Stimulated activated CD4-positive, alpha-beta T cell treated with anti-CD3 and anti-CD28 coated beads, Interleukin-12 subunit alpha, Interleukin-12 subunit beta, amount 100 ng/mL, for 24 hours (primary cell): ENCODE data around the gene DHRSX.
"Not testable (repeated sequence)": the region's sequence is repeated elsewhere in the genome, so short reads cannot be mapped to it uniquely, and the experiment has no call there.

Source experiments
- DNase-seq, 2 experiments: peaks; one replicate each; pipeline ENCODE4 v3.0.0-alpha.2; 2020; ENCODE audit warnings: low read depth in 2 of 2

Gene DHRSX

GRCh38 chrX:2425286-2426071, 75.3 kb downstream of the DHRSX start:
- no peak for DNase-seq

GRCh38 chrX:2424317-2424716, 76.5 kb downstream of the DHRSX start:
- DNase-seq: no peak

- DNase-seq: no peak
Observed at GRCh38 chrX:2423899-2424298, 76.9 kb downstream of the DHRSX start.

DNA sequence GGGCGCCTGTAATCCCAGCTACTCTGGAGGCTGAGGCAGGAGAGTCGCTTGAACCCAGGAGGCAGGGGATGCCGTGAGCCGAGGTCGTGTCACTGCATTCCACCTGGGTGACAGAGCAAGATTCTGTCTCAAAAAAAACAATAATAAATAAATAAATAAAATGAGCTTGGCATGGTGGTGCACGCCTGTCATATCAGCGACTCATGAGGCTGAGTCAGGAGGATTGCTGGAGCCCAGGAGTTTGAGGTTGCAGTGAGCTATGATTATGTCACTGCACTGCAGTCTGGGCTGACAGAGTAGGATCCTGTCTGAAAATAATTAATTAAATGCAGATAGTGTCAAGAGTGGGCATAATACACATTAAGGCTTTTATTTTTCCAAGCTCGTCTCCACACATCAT, 77.5 kb downstream of the DHRSX start:
- no peak for DNase-seq

- DNase-seq: not testable (repeated sequence)
Observed at GRCh38 chrX:2419418-2419817, 81.4 kb downstream of the DHRSX start.

DNA sequence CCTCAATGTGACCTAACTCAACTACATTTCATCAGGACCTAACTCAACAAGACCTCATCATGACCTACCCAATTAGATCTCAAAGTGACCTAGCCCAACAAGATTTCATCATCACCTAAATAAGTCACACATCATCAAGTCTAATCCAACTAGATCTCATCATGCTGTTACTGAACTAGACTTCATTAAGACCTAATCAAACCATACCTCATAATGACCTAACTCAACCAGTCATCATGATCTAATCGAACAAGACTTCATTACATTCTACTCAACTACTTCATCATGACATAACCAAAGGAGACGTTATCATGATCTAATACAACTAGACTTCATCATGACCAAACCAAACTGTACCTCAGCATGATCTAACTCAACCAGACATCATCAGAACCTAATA, 82.8 kb downstream of the DHRSX start:
- no peak for DNase-seq

DNA sequence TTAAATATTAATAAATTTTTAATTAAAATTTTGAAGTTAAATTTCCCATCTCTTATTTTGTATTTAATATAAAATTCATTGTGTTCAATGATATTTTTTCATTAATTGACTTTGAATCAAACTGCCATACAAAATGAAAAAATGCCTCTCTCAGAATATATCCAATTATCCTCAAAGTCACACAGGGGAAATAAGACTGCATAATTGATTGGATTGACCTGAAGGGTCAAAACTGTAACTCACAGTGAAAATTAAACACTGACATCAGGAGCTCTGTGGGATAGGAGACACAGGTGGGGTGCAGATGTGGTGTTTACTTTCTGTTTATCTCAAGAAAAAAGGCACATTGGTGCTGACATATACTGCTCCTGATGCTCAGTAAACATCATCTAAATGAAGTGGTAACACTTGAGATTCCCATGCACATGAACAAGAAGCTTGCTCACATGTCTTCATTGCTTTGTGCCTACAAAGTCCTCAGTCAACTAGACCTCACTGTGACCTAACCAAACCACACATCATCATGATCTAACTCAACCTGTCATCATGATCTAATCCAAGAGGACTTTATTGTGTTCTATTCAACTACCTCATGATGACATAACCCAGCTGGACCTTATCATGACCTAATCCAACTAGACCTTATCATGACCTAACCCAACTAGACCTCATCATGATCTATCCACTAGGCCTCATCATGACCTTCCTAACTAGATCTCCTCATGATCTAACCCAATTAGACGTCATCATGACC, 83.7 kb downstream of the DHRSX start:
- DNase-seq: no peak

GRCh38 chrX:2414384-2414783, 86.4 kb downstream of the DHRSX start:
- DNase-seq: no peak

DNA sequence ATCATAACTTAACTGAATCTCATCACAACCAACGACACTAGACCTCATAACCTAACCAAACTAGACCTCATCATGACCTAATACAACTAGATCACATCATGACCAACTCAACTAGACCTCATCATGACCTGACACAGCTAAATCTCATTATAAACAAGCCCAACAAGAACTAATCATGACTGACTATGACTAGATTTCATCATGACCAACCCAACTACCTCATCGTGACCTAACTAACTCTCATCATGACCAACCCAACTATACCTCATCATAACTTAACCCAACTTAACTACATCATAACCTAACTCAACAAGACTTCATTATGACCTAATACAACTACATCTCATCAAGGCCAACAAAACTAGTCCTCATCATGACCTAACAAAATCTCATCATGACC, 86.8 kb downstream of the DHRSX start:
- DNase-seq: no peak

- DNase-seq: no peak
Observed at GRCh38 chrX:2412131-2412530, 88.6 kb downstream of the DHRSX start.

GRCh38 chrX:2410279-2411020, 90.3 kb downstream of the DHRSX start:
- DNase-seq: no peak

GRCh38 chrX:2409796-2410195, 91.0 kb downstream of the DHRSX start:
- DNase-seq: no peak

DNA sequence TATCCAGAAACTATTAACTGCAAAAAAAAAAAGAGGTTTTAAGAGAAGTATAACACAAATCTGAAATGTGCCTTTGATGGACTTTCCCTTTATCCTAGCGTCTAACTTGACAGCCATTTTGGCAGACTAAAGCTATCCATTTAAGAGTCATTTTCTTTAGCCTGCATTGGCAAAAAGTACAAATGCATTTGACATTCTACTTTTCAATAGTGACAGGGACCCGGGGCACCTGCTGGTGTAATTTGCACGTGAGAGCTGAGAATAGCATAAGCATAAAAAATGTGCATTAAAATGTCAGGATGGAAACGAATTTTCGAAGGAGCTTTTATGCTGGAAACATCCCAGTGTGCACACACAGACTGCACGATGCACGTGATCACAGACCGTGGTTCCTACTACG, 91.9 kb downstream of the DHRSX start:
- no peak for DNase-seq

DNA sequence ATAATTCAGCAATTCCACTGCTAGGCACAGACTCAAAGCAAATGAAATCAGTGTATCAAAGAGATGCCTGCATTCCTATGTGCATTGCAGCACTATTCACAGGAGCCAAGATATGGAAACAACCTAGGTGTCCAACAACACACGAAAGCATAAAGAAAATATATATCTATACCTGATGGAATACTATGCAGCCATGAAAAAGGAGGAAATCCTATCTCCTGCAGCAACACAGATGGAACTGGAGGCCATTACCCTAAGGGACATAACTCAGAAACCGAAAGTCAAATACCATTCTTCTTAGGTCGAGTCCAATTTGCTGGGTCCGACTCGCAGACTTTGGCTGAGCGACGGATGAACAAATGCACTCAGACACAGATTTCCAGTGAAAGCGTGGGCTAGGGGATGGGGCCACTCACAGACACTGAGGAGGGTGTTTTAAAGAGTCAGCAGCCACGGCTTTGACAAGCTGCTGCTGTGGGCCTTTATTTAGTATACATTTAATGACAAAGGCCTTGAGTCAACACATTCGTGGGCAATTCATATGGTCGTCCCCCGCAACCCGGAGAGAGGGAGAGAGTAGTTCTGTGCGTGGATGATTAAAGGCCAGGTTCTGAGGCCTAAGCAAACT, 93.8 kb downstream of the DHRSX start:
- no peak for DNase-seq

GRCh38 chrX:2404776-2405175, 96.0 kb downstream of the DHRSX start:
- no peak for DNase-seq

DNA sequence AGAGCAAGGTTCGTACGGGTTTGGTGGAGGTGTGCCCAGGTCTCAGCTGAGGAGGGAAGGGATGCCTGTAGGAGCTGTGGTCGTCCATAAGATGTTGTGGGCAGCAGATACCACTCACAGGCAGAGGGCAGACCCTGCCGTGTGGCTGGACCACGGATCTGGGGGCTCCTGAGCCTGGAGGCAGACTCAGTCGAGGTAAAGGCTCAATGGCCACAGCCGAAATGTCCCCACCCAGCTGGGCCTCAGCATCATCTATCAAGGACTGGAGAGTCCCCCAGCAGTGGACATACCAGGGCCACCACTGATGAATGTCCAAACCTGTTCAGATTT, 98.5 kb downstream of the DHRSX start:
- no peak for DNase-seq

GRCh38 chrX:2401590-2402360, 99.0 kb downstream of the DHRSX start:
- no peak for DNase-seq

DNA sequence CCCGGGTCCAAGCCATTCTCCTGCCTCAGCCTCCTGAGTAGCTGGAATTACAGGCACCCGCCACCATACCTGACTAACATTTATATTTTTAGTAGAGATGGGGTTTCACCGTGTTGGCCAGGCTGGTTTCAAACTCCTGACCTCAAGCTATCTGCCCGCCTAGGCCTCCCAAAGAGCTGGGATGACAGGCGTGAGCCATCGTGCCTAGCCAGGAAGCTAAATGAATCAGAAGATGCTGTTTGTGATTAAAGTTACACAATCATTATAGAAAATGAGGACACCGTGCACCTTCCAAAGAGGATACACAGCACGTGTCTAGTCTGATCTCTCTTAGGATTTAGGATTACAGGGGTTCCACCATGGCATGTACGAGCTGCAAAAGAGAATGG, 99.6 kb downstream of the DHRSX start:
- no peak for DNase-seq

DNA sequence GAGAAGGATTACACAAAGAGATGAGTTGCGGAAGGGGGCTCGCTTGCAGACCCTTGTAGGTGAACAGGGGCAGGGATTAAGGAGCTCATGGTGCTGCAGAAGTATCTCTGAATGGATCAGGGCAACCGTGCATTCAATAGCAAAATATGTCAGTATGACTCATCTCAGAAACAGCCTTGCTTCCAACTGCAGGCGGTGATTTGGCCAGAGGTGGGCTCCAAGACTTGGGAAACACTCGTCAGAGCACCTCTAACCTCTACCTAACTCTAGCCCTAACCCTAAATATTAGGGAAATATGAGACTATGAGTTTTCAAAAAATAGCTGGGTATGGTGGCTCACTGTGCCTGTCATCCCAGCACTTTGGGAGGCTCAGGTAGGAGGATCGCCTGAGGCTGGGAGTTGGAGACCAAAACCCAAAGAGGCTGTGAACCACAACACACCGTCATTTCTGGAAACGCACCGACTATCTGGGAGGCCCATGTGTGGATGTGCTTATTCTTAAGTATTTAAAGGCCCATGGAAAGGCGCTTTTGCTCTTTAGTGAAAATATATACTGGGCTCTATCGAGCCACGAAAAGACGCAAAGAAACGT, 102.6 kb downstream of the DHRSX start:
- DNase-seq: no peak

DNA sequence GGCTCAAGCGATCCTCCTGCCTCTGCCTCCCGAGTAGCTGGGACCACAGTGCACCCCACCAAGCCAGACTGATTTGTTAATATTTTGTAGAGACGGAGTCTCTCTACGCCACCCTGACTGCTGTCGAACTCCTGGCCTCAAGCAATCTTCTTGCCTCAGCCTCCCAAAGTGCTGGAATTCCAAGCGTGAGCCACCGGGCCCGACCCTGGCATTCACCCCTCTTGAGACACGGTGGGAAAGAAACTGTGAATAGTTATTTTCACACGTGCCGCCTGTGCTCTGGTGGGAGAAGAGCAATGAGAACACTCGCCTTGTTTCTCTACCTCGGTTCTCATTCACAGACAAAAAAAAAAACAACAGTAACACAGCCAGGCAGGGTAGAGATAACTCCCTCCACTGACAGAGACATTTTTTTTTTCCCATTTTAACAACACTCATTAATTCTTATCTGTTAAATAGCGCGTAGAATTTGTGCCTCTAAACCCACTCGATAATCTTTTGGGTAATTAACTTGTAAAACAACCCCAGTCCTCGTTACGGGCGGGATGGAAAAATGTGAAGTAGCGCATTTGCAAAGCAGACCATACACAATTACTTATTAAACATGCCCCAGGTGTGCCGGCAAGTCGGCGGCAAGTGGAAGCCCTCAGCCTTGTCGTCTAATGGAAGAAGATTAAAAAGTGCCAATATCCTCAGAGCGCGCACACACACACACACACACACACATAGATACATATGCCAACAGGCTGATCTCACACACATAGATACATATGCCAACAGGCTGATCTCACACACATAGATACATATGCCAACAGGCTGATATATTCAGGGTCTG, 103.3 kb downstream of the DHRSX start:
- no peak for DNase-seq
